ENCODE measurements around the gene HOXB4. TPM values are rescaled to one million over a fixed set of nuclear protein-coding genes. Genes with fewer than 3 reads are reported as not detected.

The HOXB4 gene
- total and polyA plus RNA-seq, 5 experiments from 2014 or later = 0.06 to 2.3 (median 0.95) TPM; not detected in 1

DNA sequence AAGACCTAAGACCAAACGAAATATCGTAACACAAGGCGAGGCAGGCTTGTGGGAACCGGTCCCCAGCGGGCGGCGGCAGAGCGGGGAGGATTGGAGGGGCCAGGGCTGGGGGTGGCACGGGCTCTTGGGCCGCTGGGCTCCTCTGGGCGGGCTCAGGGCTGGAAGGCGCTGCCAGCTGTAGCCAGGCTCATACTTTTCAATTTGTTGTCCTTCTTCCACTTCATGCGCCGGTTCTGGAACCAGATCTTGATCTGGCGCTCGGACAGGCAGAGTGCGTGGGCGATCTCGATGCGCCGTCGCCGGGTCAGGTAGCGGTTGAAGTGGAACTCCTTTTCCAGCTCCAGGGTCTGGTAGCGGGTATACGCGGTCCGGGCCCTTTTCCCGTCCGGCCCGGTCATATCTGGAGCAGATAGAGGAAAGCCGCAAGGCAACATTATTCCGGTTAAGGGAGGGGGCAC lies 13.9 kb upstream of the HOXB4 start:
- ATAC-seq (no peak), DNase-seq (no peak)
- H3K4me1 Mint-ChIP-seq = peaks cover 20 to 45% (median 32%) of the 10 kb centered on the region in 4 donors
- peaks cover 58 to 100% (median 76%) of the 10 kb centered on the region in 5 donors for H3K27me3 Mint-ChIP-seq
- H3K27ac Mint-ChIP-seq = no peak overlapping the region
- POLR2A ChIA-PET = interaction anchor here (0.6 to 1.9 kb wide), 4 partner anchors 22 to 491 kb away, joined by 3 to 8 read pairs (median 4); partner anchors contain the start of genes CBX1 and HOXB8
- no peaks in the 10 kb centered on the region for H3K9me3 Mint-ChIP-seq
- H3K4me3 Mint-ChIP-seq = peak overlapping the region in 3 of 10 donors; percentile 22 to 80 (median 27)
- H3K36me3 Mint-ChIP-seq = peaks cover 0 to 4% (median 0%) of the 10 kb centered on the region in 3 donors

- DNase-seq (no peak), ATAC-seq (no peak)
- H3K4me3 Mint-ChIP-seq = peak overlapping the region in 3 of 10 donors; percentile 14 to 39 (median 17)
- peaks cover 0 to 4% (median 0%) of the 10 kb centered on the region in 3 donors for H3K36me3 Mint-ChIP-seq
- H3K4me1 Mint-ChIP-seq = peaks cover 15 to 42% (median 29%) of the 10 kb centered on the region in 4 donors
- peak overlapping the region in 1 of 10 donors; percentile 16 for H3K27ac Mint-ChIP-seq
- POLR2A ChIA-PET = interaction anchor here (0.6 to 0.7 kb wide), 2 partner anchors 117 to 267 kb away, joined by 3 to 4 read pairs; no protein-coding TSS in a partner anchor
- peaks cover 54 to 100% (median 76%) of the 10 kb centered on the region in 5 donors for H3K27me3 Mint-ChIP-seq
- H3K9me3 Mint-ChIP-seq = no peaks in the 10 kb centered on the region
Measured at GRCh38 chr17:48591255-48592056, 13.3 kb upstream of the HOXB4 start.

GRCh38 chr17:48590607-48591161 lies 12.5 kb upstream of the HOXB4 start:
- POLR2A ChIA-PET = interaction anchor here (0.7 kb wide), 1 partner anchor 116 kb away, joined by 3 read pairs; no protein-coding TSS in a partner anchor
- H3K27me3 Mint-ChIP-seq = peaks cover 54 to 100% (median 77%) of the 10 kb centered on the region in 5 donors
- H3K27ac Mint-ChIP-seq = no peak overlapping the region
- no peak for DNase-seq
- no peaks in the 10 kb centered on the region for H3K9me3 Mint-ChIP-seq
- H3K36me3 Mint-ChIP-seq = peaks cover 0 to 2% (median 0%) of the 10 kb centered on the region in 3 donors
- H3K4me1 Mint-ChIP-seq = peaks cover 20 to 45% (median 32%) of the 10 kb centered on the region in 4 donors
- peak overlapping the region in 2 of 10 donors; percentile 17 to 54 for H3K4me3 Mint-ChIP-seq
- ATAC-seq = no peak

GRCh38 chr17:48589831-48590606 lies 11.9 kb upstream of the HOXB4 start, which contains the start of gene HOXB3:
Gene HOXB3 (minus strand): TSS chr17:48590241. CDS start chr17:48552474, 37,767 bp downstream.
- ATAC-seq = no peak
- H3K4me3 Mint-ChIP-seq = peak within 1 kb of the TSS in 3 of 10 donors; percentile 28 to 54 (median 36)
- DNase-seq = no peak
- no peaks in the 10 kb centered on the region for H3K9me3 Mint-ChIP-seq
- peaks cover 26 to 47% (median 39%) of the 10 kb centered on the region in 4 donors for H3K4me1 Mint-ChIP-seq
- POLR2A ChIA-PET = no interaction called here
- peaks cover 0 to under 1% (median 0%) of the 10 kb centered on the region in 3 donors for H3K36me3 Mint-ChIP-seq
- peak within 1 kb of the TSS in 1 of 10 donors; percentile 48 for H3K27ac Mint-ChIP-seq
- peaks cover 53 to 100% (median 76%) of the 10 kb centered on the region in 5 donors for H3K27me3 Mint-ChIP-seq

GRCh38 chr17:48589060-48589830 lies 11.1 kb upstream of the HOXB4 start:
- H3K4me1 Mint-ChIP-seq = peaks cover 28 to 52% (median 40%) of the 10 kb centered on the region in 4 donors
- ATAC-seq (no peak), DNase-seq (no peak)
- H3K27ac Mint-ChIP-seq = no peak overlapping the region
- POLR2A ChIA-PET = interaction anchor here (0.9 kb wide), 1 partner anchor 88 kb away, joined by 3 read pairs; no protein-coding TSS in a partner anchor
- H3K27me3 Mint-ChIP-seq = peaks cover 56 to 100% (median 78%) of the 10 kb centered on the region in 5 donors
- H3K4me3 Mint-ChIP-seq = peak overlapping the region in 1 of 10 donors; percentile 36
- H3K9me3 Mint-ChIP-seq = no peaks in the 10 kb centered on the region
- peaks cover 0 to 3% (median 0%) of the 10 kb centered on the region in 3 donors for H3K36me3 Mint-ChIP-seq

GRCh38 chr17:48588528-48588927 lies 10.4 kb upstream of the HOXB4 start:
- H3K4me3 Mint-ChIP-seq = peak overlapping the region in 1 of 10 donors; percentile 8
- no peak overlapping the region for H3K27ac Mint-ChIP-seq
- no peak for DNase-seq
- ATAC-seq = no peak
- H3K36me3 Mint-ChIP-seq = peaks cover 0 to 3% (median 0%) of the 10 kb centered on the region in 3 donors
- POLR2A ChIA-PET = interaction anchor here (0.6 to 0.9 kb wide), 2 partner anchors 87 to 1233 kb away, joined by 3 read pairs; no protein-coding TSS in a partner anchor
- H3K4me1 Mint-ChIP-seq = peaks cover 22 to 45% (median 38%) of the 10 kb centered on the region in 4 donors
- H3K9me3 Mint-ChIP-seq = no peaks in the 10 kb centered on the region
- H3K27me3 Mint-ChIP-seq = peaks cover 54 to 100% (median 84%) of the 10 kb centered on the region in 5 donors

GRCh38 chr17:48588074-48588415 lies 9.9 kb upstream of the HOXB4 start:
- Mint-ChIP-seq H3K27ac (no peak overlapping the region), H3K4me1 (peaks cover 20 to 40% (median 33%) of the 10 kb centered on the region in 4 donors), H3K9me3 (no peaks in the 10 kb centered on the region), H3K36me3 (peaks cover 0 to 3% (median 0%) of the 10 kb centered on the region in 3 donors), H3K27me3 (peaks cover 56 to 100% (median 86%) of the 10 kb centered on the region in 5 donors), H3K4me3 (no peak overlapping the region)
- no peak for DNase-seq
- ATAC-seq = no peak
- POLR2A ChIA-PET = interaction anchor here (0.6 to 0.9 kb wide), 2 partner anchors 236 to 1234 kb away, joined by 3 read pairs; no protein-coding TSS in a partner anchor

- Mint-ChIP-seq H3K27ac (peak overlapping the region in 1 of 10 donors; percentile 44), H3K4me3 (peak overlapping the region in 3 of 10 donors; percentile 0 to 49 (median 10)), H3K9me3 (no peaks in the 10 kb centered on the region), H3K4me1 (peaks cover 16 to 36% (median 31%) of the 10 kb centered on the region in 4 donors), H3K36me3 (peaks cover 0 to 3% (median 0%) of the 10 kb centered on the region in 3 donors), H3K27me3 (peaks cover 57 to 100% (median 86%) of the 10 kb centered on the region in 5 donors)
- ATAC-seq = no peak
- no peak for DNase-seq
- POLR2A ChIA-PET = interaction anchor here (0.5 to 0.9 kb wide), 5 partner anchors 9 to 1234 kb away, joined by 3 read pairs; partner anchors contain the start of gene HOXB4
Measured at GRCh38 chr17:48587276-48588073, 9.3 kb upstream of the HOXB4 start.

- DNase-seq (peak in 1 of 10 donors; percentile 31), ATAC-seq (no peak)
- POLR2A ChIA-PET = interaction anchor here (0.5 to 0.9 kb wide), 3 partner anchors 9 to 278 kb away, joined by 3 read pairs; partner anchors contain the start of gene HOXB4
- Mint-ChIP-seq H3K27ac (peak overlapping the region in 3 of 10 donors; percentile 2 to 62 (median 34)), H3K4me1 (peaks cover 16 to 39% (median 32%) of the 10 kb centered on the region in 4 donors), H3K4me3 (peak overlapping the region; percentile 86 to 97 (median 92)), H3K27me3 (peaks cover 59 to 100% (median 88%) of the 10 kb centered on the region in 5 donors), H3K9me3 (no peaks in the 10 kb centered on the region), H3K36me3 (peaks cover 0 to 3% (median 0%) of the 10 kb centered on the region in 3 donors)
Measured at GRCh38 chr17:48586355-48587258, 8.5 kb upstream of the HOXB4 start.
